GM21737 (cell line): ENCODE data around the gene MAGI2.

Experiments used
- ATAC-seq: cut with Tn5 transposase; IDR thresholded peaks from one replicate; pipeline ENCODE4 v1.9.1; 2021; ENCODE audit warnings: mild to moderate bottlenecking, moderate library complexity; ENCODE audit not compliant: unreplicated experiment

MAGI2 gene

DNA sequence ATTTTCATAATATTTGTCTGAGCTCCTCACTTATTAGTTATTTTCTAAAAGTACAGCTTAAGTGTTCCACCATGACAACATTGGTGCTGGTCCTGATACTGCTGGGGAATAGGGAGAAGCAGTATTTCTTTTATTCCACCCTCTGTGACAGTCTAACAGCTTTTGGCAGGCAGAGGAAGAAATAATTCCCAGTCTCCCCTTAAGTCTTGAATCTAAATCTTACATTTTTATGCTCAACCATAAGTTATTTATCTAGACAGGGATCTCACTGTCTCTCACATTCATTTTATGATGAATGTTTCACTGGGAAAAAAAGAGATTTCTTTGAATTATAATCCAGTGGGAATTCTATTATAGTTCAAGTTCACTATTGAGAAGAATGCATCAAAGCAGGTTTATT is 71.5 kb downstream of the MAGI2 start:
- no peak for ATAC-seq

DNA sequence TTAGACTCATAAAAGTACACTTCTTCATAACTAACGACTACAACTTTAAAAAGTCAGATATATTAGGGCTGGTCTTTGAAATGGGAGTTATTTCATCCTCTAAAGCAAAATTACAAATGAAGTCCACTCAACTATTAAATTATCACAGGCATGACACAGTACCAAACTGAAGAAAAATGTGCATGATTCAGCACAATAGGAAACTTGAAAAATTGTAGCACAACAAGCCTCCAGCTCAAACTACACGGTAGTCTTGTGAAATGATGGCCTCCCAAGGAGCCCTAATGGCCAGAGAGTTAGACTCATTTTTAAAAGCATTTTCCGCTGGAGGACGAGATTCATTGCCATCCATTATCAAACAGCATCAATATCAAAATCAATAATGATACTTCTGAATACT is 76.4 kb downstream of the MAGI2 start:
- no peak for ATAC-seq

DNA sequence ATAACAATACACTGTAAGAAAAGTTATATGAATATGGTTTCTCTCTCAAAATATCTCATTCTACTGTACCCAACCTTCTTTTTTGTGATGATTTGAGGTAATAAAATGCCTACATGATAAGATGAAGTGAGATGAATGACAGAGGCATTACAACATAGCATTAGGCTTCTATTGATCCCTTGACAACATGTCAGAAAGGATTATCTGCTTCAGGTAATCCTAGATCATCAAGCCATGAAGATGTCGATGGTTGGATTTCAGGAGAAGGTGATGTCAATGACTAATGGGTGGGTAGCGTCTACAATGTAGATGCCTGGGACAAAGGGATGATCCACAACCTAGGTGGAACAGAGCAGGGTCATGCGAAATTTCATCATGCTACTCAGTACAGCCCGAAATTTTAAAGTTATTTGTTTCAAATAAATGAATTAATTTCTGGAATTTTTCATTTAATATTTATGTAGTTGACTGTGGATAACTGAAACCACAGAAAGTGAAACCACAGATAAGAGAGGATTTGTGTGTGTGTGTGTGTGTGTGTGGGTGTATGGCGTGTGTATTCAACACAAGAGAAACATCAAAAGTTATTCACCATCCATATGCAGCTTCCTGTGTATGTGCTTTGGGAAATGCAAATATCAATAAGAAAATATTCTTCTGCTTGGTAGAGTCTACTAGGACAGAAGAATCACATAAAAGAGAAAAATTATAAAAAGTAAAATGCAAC is 77.0 kb downstream of the MAGI2 start:
- no peak for ATAC-seq

DNA sequence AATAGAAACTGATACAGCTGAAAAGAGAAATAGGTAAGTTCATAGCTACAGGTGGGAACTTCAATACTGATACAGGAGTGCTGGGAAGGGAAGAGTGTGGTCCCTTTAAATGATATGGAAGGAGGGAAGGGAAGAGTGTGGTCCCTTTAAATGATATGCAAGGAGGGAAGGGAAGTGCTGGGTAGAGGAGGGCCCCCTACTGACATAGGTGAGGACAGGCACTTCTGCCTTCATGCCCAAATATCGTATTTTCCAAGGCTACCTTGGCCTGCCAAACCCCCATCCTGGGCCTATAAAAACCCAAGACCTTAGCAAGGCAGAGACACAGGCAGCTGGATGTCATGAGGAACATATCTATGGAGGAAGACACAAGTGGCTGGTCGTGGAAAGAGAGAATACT is 92.3 kb downstream of the MAGI2 start:
- ATAC-seq: no peak

DNA sequence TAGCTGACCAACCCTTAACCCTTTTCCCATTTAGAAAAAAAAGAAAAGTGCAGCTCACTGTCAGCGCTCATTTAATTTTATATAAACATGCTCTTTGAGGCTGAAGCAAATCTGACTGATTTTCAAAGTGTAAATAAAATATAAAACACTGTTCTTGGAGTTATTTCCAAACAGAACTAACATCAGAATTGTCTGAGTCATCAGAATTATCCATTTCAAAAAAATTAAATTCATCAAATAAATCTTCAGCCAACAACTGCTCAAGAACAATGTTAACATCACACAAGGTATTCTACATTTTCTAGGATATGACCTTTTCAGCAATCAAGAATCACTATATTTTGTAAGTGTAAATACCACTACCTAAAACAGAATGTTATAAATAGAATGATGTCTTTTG is 93.6 kb downstream of the MAGI2 start:
- ATAC-seq: no peak

DNA sequence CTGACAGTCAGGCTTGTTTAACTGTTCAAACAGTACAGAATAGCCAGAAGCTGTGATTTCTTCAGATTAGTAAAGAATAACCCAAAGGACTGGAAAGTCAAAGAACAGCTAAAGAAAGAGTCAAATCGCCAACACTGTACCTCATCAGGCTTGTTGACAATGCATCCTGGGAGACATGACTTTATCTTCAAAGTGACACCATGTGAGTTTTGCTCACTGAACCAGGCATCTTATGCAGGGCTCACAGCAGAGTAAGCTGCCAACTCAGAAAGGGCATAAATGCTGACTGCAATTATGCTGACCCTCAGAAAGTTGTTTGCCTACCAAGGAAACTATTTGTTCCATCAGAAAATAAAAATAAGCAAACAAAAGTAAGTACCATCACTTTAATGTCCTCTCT is 96.4 kb downstream of the MAGI2 start:
- no peak for ATAC-seq

DNA sequence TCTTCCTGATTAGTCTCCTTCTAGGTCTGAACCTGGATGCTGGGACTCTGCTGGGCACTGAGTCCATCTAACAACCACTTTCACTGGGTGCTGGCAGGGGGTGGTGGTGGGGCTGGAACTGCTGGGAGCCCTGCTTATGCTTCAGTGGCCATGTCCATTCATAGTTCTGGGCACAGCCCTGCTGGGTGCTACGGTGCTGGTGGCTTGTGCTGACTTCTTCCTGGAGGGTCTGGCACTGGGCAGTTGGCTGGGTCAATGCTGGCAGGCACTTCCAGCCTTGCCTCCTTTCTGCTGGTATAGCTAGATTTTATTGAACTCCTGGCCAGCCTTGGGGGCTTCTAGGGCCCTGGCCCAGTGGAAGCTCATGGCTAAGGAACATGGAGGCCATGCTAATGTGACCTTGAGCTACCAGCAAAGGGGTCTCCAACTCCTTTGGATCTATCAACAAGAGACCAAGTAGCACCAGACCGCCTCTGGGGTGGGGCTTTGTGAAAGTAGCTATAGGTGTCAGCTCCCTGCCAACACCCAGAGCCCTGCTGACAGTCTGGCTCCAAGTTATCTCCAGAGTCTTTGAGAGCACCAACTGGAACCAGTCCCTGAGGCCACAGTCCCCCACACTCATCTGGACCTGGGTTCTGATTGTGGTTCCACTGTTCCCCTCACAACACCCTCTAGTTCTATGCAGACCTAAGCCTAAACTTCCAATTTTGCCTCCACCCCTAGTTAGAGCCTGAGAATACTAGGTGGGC is 99.6 kb downstream of the MAGI2 start:
- ATAC-seq: no peak

DNA sequence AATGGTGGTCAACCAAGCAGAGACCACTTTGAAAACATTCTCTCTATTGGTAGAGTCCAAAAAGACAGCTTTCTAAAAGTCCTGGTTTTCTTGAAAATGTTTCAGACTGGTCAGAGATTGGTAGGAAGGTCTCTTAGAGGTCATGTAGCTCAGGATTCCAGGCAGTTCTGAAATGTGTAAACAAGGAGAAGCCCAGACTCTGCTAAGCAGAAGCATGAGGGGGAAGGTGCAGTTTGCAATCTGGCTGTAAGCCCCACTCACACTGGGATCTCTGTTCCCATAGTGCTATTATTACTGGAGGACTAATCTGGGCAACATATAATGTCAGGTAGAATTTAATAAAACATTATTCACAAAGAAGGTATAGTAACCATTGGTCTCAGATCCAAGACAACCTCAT is 101.1 kb downstream of the MAGI2 start:
- ATAC-seq: no peak

DNA sequence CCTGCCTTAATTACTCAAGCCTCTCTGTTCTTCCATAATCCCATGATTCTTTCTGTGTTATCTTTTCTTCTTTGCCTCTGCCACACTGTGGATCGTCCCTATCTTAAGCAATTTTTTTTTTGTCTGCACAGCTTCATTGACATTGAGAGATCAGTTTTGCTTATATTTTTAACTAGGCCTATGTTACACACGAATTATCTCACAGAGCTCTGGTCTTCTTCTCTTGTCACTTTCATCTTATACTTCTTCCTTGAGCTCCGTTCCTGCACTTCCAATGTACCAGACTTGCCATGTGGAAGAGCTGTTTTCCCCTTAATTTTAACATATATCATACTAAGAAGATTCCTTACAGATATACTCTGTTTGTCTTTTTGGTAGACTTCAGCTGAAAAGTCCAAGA is 106.1 kb downstream of the MAGI2 start:
- no peak for ATAC-seq

DNA sequence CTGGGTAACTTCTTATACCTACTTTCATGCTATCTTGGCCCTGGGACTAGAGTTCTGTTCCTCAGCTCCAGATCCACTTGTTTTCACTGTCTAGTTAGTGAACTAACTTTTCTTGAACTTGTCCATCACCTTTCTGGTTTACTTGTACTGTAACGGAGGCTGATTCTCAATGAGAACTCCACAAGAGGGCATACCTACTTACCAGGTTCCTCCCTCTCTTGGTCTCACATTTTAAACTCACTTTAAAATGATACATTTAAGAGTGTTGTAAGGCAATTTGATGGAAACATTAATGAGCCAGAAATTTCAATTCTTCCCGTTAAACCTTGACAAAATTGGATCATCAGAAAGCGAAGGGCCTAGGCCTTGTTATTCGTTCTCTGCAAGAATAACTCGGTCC is 111.6 kb downstream of the MAGI2 start:
- ATAC-seq: no peak

DNA sequence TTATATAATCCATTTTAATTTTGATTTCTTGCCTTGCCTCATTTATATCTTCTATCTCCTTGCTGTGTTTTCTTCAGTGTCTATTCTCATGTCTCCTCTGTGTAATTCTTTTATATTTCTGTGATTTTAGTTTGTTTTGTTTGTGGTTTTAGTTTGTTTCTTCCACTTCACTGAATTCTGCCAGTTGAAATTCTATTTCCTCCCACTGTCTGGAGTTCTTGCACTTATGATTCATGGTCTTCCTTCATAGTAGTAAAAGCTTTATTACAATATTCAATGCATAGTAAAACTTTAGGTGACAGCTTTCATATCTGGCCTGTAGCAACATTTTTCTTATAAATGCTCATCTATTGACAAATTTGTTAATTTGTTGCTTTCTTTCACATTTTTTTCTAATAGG is 113.3 kb downstream of the MAGI2 start:
- ATAC-seq: no peak

DNA sequence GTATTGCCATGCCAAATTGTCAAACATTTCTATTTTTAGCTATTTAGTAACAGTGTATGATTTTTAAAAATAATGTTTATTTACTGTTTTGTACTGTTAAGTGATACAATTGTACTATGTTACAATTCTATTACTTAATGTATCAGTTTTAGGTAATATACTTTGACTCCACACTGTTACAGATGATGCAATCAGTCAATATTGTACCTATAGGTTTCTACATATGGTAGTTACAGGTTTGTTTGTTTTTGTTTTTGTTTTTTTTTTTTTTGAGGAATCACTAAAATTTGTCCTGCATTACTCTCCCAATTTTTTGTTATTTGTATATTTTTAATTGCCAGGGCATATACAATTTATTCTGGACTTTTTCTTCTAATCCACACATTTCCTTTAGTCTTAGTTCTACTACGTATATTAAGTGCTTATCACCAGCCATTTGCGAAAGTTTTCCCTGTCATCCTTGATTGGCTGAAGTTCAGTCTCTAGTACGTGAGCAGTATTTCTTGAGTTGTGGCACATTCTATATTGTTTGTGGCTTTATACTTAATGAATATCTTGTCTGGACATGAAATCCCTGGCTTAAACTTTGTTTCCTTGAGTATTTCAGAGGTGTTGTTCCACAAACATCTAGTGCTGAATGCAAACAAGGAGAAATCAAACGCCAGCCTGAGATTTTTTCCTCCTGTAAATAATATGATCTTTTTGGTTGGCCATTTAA is 114.1 kb downstream of the MAGI2 start:
- no peak for ATAC-seq

DNA sequence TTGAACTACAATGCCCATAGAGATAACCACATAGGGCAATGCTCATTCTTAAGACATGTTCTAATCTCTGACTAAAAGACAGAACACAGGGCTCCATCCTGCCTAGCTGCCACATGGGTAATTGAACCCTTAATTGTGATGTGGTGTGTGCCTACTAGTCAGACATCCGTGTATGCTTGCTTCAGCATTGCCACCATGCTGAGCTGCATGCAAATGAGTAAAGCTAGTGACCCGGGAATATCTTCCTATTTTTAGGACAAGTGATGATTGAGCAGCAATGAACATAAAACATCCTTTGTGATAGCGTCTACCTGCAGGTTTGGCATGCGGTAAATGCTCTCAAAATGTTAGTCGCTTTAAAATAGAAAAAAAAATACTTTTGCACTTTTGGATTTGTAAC is 115.8 kb downstream of the MAGI2 start:
- no peak for ATAC-seq

DNA sequence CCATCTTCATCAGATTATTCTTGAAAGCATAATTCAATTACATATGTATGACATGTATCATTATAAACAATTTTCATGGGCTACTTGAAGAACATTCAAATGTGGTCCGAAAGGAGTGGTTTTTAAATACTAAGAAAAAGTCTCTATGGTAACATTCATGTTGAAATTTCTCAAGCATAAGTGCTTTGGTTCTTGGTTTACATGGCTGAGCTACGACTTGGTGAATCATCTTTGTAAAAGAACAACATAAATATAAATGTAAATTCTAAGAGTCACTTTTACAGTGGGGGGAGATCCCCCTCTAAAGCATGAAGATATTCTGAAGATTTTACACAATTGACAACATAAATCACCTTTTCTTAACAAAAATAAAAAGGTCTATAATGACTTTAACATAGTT is 118.6 kb downstream of the MAGI2 start:
- ATAC-seq: no peak

DNA sequence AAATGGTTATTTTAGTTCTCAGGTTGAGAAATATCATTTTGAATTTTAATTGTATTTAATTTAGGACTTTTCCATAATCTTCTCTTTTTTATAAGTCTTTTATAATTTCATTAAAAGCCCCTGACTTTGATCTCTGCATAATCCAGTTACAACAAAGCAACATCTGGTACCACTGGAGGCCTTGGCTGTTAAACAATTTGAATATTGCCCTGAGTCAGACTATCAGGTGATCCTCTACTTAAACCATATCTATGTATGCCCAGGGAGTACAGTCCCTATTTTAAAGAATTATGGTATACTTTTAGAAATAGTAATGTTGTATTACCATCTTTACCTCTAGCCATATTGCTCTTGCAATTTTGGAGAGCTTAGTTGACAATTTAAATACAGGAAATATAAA is 119.1 kb downstream of the MAGI2 start:
- ATAC-seq: no peak

DNA sequence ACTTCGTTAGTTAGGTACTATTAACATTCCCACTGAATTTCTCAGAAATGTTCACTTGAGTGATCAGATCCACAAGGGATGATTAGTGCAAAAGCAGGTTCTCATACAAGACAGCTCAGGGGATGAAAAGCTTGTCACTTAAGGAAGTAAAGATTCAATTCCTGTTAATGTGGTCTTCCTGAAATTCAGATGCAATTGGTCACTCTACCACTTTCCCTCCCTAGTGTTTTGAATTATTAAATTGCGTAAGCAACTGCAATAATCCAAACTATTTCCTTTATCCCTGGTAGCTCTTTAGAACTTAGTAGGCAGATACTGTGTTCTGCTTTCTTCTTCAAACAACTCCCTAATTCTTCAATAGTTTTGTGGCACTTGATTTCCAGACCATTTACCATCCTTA is 121.4 kb downstream of the MAGI2 start:
- ATAC-seq: no peak

DNA sequence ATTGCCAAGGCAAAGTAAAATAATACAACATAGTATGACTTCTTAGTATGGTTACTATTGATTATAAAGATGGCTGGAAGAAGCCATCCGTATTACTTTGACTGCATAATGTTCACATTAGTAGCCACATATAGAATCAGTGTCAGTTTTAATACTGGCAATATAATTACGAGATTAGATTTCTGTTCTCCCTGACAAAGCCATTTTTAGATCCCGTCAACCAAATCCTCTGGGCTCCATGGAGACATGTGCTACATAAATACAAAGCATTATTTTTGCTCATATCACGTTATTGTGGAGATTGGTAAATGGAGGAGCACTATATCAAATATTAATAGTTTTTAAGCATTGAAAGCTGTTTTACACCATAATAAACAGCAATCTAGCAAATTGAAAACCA is 124.0 kb downstream of the MAGI2 start:
- no peak for ATAC-seq

DNA sequence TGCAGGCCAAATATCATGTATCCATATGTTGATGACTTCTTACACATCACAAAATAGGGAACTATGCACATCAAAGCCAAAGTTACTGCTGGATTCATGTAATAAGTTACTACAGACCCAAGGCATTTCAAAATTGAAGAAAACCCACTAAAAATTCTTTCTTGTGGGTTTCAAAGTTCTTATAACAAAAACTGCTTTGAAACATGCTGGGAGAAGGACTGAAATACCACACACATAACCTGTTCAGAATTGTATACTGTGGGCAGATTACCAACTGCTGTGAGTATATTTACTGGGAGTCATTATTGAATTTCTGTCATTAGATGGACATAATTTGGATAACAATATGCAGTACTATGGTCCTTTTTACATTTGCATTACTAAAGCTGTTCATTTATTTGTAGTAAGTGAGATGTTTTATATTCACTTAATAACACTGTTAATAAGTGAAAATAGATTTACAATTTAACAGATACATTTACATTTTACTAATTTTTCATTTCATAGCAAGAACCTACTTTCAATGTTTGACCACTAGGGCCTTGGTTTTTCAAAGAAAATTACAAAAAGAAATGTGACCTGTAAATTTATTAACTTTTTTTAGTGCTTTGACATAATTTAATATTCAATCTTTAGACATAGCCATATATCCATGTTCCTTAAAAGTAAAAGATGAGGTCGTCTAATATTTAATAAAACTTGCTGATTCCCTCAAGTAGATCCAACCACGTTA is 132.6 kb downstream of the MAGI2 start:
- ATAC-seq: no peak

DNA sequence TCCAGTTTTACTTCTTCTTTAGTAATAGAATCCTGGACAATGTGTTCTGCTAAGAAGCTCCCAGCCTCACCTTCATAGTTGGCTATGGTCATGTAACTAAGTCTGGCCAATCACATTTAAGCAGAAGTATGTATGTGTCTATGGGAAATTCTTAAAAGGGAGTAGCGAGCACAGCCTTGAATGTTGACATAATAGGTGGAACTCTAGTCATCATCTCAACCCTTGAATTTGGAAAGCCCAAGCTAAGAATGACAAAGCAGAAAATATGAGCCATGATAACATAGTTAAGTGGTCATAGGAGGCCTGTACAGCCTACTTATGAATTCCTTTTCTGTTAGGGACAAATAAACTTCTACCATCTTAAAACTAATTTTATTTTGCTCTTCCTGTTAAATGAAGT is 134.1 kb downstream of the MAGI2 start:
- ATAC-seq: no peak

DNA sequence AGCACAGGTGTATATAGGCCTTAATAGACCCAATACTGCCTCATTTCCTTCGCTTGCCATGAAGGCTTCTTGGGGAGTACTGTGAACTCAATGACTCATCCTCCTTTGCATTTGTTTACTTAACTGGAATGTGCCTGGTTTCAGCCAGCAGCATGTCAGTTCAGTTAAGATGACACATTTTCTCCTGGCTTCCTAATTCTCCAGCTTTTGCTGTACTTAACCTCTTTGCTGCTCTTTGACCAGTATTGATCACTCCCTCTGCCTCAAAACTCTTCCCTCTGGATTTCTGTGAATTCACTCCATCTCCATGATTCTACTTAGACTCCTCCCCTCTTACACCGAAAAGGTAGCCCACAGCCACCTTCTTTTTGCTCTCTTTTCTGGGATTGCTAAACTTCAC is 135.7 kb downstream of the MAGI2 start:
- ATAC-seq: no peak

DNA sequence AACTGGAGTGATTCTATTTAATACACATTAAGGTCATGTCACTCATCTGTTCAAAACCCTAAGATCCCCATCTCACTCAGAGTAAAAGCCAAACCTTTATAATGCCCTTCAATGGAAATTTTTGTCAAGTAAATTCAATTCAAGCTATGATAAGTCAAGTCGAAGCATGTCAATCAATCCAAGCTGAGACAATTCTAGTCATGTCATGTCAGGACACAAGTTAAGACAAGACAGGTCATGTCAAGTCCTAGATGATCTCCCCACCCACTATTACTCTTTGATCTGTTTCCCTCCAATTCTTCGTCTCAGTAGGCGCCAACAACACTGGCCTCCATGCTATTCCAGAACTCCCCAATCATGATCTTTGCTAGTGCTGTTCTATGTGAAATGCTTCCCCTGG is 141.4 kb downstream of the MAGI2 start:
- no peak for ATAC-seq
